Left ventricle myocardium inferior (tissue), 1 donor: Measurements from ENCODE around the gene TGFBR3. TPM values are rescaled to one million over a fixed set of nuclear protein-coding genes. Genes with fewer than 3 reads are reported as not detected.

Source experiments
- DNase-seq: peaks from one replicate; pipeline ENCODE4 v3.0.0-alpha.2; 2020
- H3K27ac ChIP-seq: fragments of 200-600 bp; replicated peaks from 2 replicates; pipeline ENCODE4 v1.8.0; 2021
- H3K27me3 ChIP-seq: fragments of 200-600 bp; 2 replicates; pipeline ENCODE4 v1.8.0; 2021; ENCODE audit warnings: low read depth
- H3K36me3 ChIP-seq: fragments of 200-600 bp; 2 replicates; pipeline ENCODE4 v1.8.0; 2021
- H3K4me1 ChIP-seq: fragments of 200-600 bp; 2 replicates; pipeline ENCODE4 v1.8.0; 2021
- H3K4me3 ChIP-seq: fragments of 200-600 bp; 2 replicates; pipeline ENCODE4 v1.8.0; 2021; ENCODE audit warnings: mild to moderate bottlenecking, moderate library complexity
- H3K9me3 ChIP-seq: fragments of 200-600 bp; replicated peaks from 2 replicates; pipeline ENCODE4 v1.8.0; 2021
- CTCF ChIP-seq: fragments of 200-600 bp; IDR thresholded peaks from 2 replicates; pipeline ENCODE4 v1.8.0; 2021; ENCODE audit warnings: antibody characterized with exemption, mild to moderate bottlenecking, borderline replicate concordance
- intact Hi-C: fragments of 100-400 bp; cut with micrococcal nuclease; formaldehyde crosslinking; loops from one replicate; pipeline ENCODE4 v1.11.0; 2022
- total RNA-seq: library from RNA; stranded (reverse); fragmentation: NEBNext Ultra II Directional; extraction: Animal tissue kit (Norgen Biotek cat#: 25700); gene quantifications from one replicate; pipeline ENCODE4 v1.2.1, GENCODE V29; 2021
- donor health status: DM: no; HTN: yes; CAD: no; lungs with severe emphysema.

The TGFBR3 gene
- total RNA-seq, 1 donor from 2014 or later, result 24.6 TPM

GRCh38 chr1:91753878-91754277 lies 132.1 kb downstream of the TGFBR3 start:
- Histone ChIP-seq H3K27me3 (no peaks in the 10 kb centered on the region), H3K4me1 (peaks cover 85% of the 10 kb centered on the region), H3K9me3 (no peaks in the 10 kb centered on the region), H3K36me3 (peaks cover 3% of the 10 kb centered on the region), H3K27ac (peak overlapping the region; percentile 83), H3K4me3 (no peak overlapping the region)
- intact Hi-C loops, result no loop called here
- DNase-seq, result no peak
- TF ChIP-seq CTCF, result no peak

- no peaks in the 10 kb centered on the region for H3K27me3 ChIP-seq
- peaks cover 84% of the 10 kb centered on the region for H3K4me1 ChIP-seq
- intact Hi-C loops, result no loop called here
- no peak for TF ChIP-seq CTCF
- peak overlapping the region; percentile 83 for H3K27ac ChIP-seq
- peaks cover 3% of the 10 kb centered on the region for H3K36me3 ChIP-seq
- DNase-seq, result no peak
- no peaks in the 10 kb centered on the region for H3K9me3 ChIP-seq
- no peak overlapping the region for H3K4me3 ChIP-seq
Measured at GRCh38 chr1:91752324-91752723, 133.6 kb downstream of the TGFBR3 start.

- TF ChIP-seq CTCF, result no peak
- Histone ChIP-seq H3K27ac (peak overlapping the region; percentile 83), H3K4me1 (peaks cover 89% of the 10 kb centered on the region), H3K27me3 (no peaks in the 10 kb centered on the region), H3K36me3 (peaks cover 3% of the 10 kb centered on the region), H3K4me3 (peak overlapping the region; percentile 3), H3K9me3 (no peaks in the 10 kb centered on the region)
- peak; percentile 38 for DNase-seq
- intact Hi-C loops, result no loop called here
Measured at GRCh38 chr1:91751275-91751674, 134.7 kb downstream of the TGFBR3 start.

- H3K4me1 ChIP-seq, result peaks cover 90% of the 10 kb centered on the region
- no peak for DNase-seq
- TF ChIP-seq CTCF, result no peak
- H3K4me3 ChIP-seq, result peak overlapping the region; percentile 3
- no peaks in the 10 kb centered on the region for H3K27me3 ChIP-seq
- peaks cover 3% of the 10 kb centered on the region for H3K36me3 ChIP-seq
- no peaks in the 10 kb centered on the region for H3K9me3 ChIP-seq
- peak overlapping the region; percentile 83 for H3K27ac ChIP-seq
- intact Hi-C loops, result no loop called here
Measured at GRCh38 chr1:91750398-91750996, 135.5 kb downstream of the TGFBR3 start.

- intact Hi-C loops, result no loop called here
Measured at GRCh38 chr1:91749788-91750231, 136.1 kb downstream of the TGFBR3 start.

More at GRCh38 chr1:91749788-91750231, 136.1 kb downstream of the TGFBR3 start:
- no peaks in the 10 kb centered on the region for H3K9me3 ChIP-seq
- peaks cover 3% of the 10 kb centered on the region for H3K36me3 ChIP-seq
- no peaks in the 10 kb centered on the region for H3K27me3 ChIP-seq
- no peak for TF ChIP-seq CTCF
- DNase-seq, result no peak
- no peak overlapping the region for H3K4me3 ChIP-seq
- peaks cover 90% of the 10 kb centered on the region for H3K4me1 ChIP-seq
- peak overlapping the region; percentile 83 for H3K27ac ChIP-seq
